Panc1 (cell line): ENCODE data around the gene FBXL4. TPM values are rescaled to one million over a fixed set of nuclear protein-coding genes. Genes with fewer than 3 reads are reported as not detected.

Source experiments
- ATAC-seq: fragments of 200-7000 bp; cut with Tn5 transposase; 2 replicates; pipeline ENCODE4 v1.9.1; 2020; ENCODE audit warnings: mild to moderate bottlenecking, moderate library complexity
- BruUV-seq: library from RNA; stranded (reverse); fragments of 400-500 nt; replicated peaks from 2 replicates; lab custom pipeline; 2021; lab: Mats Ljungman, UMichigan
- CTCF ChIA-PET: fragments of 300-600 bp; sonication (Branson Sonifier 250); formaldehyde crosslinking; loops from one replicate; lab custom pipeline; 2022; ENCODE audit warnings: antibody characterized with exemption; lab: Charles Lee
- POLR2A ChIA-PET: fragments of 300-600 bp; sonication (Branson Sonifier 250); formaldehyde crosslinking; loops from one replicate; lab custom pipeline; 2022; ENCODE audit warnings: antibody characterized with exemption; lab: Charles Lee
- DNase-seq: peaks from one replicate; pipeline ENCODE4 v3.0.0-alpha.2; 2010; ENCODE audit warnings: low read depth, low spot score
- H3K27ac ChIP-seq: 2 replicates; pipeline ENCODE4 v1.5.1; 2011; ENCODE audit warnings: mild to moderate bottlenecking, low read length, inconsistent platforms
- H3K27me3 ChIP-seq: fragments of 200-500 bp; sonication (Bioruptor generic); 2 replicates; pipeline ENCODE4 v1.6.0; 2014; ENCODE audit warnings: low read length, inconsistent platforms; ENCODE audit not compliant: control insufficient read depth, insufficient read depth
- H3K36me3 ChIP-seq: fragments of 200-500 bp; sonication (Bioruptor generic); 2 replicates; pipeline ENCODE4 v1.5.1; 2014; ENCODE audit warnings: inconsistent platforms, mild to moderate bottlenecking, low read length, moderate library complexity; ENCODE audit not compliant: control insufficient read depth, insufficient read depth
- H3K4me1 ChIP-seq: 2 replicates; pipeline ENCODE4 v1.5.1; 2011; ENCODE audit warnings: inconsistent platforms, mild to moderate bottlenecking, low read length, moderate library complexity; ENCODE audit not compliant: control insufficient read depth, insufficient read depth
- H3K4me3 ChIP-seq, 2 experiments: 2 replicates each; pipeline ENCODE4 v1.5.1; 2011 to 2012; ENCODE audit warnings: low read depth in 2 of 2, low read length in 2 of 2, mild to moderate bottlenecking in 2 of 2, inconsistent platforms in 1 of 2, moderate library complexity in 1 of 2
- H3K9me3 ChIP-seq: fragments of 200-500 bp; sonication (Bioruptor generic); 2 replicates; pipeline ENCODE4 v1.5.1; 2014; ENCODE audit warnings: low read depth, mild to moderate bottlenecking, inconsistent platforms, low read length, moderate library complexity; ENCODE audit not compliant: control insufficient read depth, insufficient read depth
- POLR2AphosphoS5 ChIP-seq: IDR thresholded peaks from 2 replicates; pipeline ENCODE4 v1.6.1; 2012; ENCODE audit warnings: mild to moderate bottlenecking, low read depth, low read length, moderate library complexity
- SIN3A ChIP-seq: IDR thresholded peaks from 2 replicates; pipeline ENCODE4 v1.6.1; 2012; ENCODE audit warnings: low read depth, mild to moderate bottlenecking, low read length, moderate library complexity, borderline replicate concordance; ENCODE audit not compliant: insufficient read depth
- TCF7L2 ChIP-seq: IDR thresholded peaks from 2 replicates; pipeline ENCODE4 v1.6.1; 2011; ENCODE audit warnings: mild to moderate bottlenecking, low read depth, low read length, inconsistent platforms
- in situ Hi-C: cut with HindIII; loops from 2 replicates; pipeline ENCODE4 v1.10.0; 2016; ENCODE audit warnings: low sequenced_read_pairs, low pct_unique_long_range_greater_than_20kb
- intact Hi-C: fragments of 100-400 bp; cut with micrococcal nuclease; formaldehyde crosslinking; loops from one replicate; pipeline ENCODE4 v1.10.0; 2022; ENCODE audit not compliant: unreplicated experiment
- total RNA-seq: library from RNA; stranded (reverse); gene quantifications from one replicate; pipeline ENCODE4 v1.2.1, GENCODE V29; 2021; ENCODE audit not compliant: unreplicated experiment
- TF ChIP-seq, protein P1 (sequence below): fragments of 450-650 bp; IDR thresholded peaks from 2 replicates; pipeline ENCODE4 v1.5.1; 2017; ENCODE audit warnings: mild to moderate bottlenecking
- TF ChIP-seq, protein P2 (sequence below), 2 experiments: IDR thresholded peaks; 2 replicates each; pipeline ENCODE4 v1.6.1; 2011 to 2012; ENCODE audit warnings: low read depth in 2 of 2, control low read depth in 1 of 2, low read length in 1 of 2, mild to moderate bottlenecking in 1 of 2, moderate library complexity in 1 of 2; ENCODE audit not compliant: insufficient read depth in 1 of 2

Gene FBXL4
- total RNA-seq, 1 experiment from 2014 or later = 11.5 TPM

- no peaks in the 10 kb centered on the region for H3K9me3 ChIP-seq
- TF ChIP-seq, protein P1, sequence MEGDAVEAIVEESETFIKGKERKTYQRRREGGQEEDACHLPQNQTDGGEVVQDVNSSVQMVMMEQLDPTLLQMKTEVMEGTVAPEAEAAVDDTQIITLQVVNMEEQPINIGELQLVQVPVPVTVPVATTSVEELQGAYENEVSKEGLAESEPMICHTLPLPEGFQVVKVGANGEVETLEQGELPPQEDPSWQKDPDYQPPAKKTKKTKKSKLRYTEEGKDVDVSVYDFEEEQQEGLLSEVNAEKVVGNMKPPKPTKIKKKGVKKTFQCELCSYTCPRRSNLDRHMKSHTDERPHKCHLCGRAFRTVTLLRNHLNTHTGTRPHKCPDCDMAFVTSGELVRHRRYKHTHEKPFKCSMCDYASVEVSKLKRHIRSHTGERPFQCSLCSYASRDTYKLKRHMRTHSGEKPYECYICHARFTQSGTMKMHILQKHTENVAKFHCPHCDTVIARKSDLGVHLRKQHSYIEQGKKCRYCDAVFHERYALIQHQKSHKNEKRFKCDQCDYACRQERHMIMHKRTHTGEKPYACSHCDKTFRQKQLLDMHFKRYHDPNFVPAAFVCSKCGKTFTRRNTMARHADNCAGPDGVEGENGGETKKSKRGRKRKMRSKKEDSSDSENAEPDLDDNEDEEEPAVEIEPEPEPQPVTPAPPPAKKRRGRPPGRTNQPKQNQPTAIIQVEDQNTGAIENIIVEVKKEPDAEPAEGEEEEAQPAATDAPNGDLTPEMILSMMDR = no peak
- no peak for TF ChIP-seq SIN3A
- no peak for TF ChIP-seq POLR2AphosphoS5
- TF ChIP-seq, protein P2, sequence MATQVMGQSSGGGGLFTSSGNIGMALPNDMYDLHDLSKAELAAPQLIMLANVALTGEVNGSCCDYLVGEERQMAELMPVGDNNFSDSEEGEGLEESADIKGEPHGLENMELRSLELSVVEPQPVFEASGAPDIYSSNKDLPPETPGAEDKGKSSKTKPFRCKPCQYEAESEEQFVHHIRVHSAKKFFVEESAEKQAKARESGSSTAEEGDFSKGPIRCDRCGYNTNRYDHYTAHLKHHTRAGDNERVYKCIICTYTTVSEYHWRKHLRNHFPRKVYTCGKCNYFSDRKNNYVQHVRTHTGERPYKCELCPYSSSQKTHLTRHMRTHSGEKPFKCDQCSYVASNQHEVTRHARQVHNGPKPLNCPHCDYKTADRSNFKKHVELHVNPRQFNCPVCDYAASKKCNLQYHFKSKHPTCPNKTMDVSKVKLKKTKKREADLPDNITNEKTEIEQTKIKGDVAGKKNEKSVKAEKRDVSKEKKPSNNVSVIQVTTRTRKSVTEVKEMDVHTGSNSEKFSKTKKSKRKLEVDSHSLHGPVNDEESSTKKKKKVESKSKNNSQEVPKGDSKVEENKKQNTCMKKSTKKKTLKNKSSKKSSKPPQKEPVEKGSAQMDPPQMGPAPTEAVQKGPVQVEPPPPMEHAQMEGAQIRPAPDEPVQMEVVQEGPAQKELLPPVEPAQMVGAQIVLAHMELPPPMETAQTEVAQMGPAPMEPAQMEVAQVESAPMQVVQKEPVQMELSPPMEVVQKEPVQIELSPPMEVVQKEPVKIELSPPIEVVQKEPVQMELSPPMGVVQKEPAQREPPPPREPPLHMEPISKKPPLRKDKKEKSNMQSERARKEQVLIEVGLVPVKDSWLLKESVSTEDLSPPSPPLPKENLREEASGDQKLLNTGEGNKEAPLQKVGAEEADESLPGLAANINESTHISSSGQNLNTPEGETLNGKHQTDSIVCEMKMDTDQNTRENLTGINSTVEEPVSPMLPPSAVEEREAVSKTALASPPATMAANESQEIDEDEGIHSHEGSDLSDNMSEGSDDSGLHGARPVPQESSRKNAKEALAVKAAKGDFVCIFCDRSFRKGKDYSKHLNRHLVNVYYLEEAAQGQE (IDR thresholded peaks at IDR 0.05; ENCODE audit: insufficient read depth in 1 of 2, low read depth in 2 of 2, low read length in 1 of 2) = no peak
- no peak for TF ChIP-seq TCF7L2
- peaks cover 13% of the 10 kb centered on the region for H3K27me3 ChIP-seq
- no peak overlapping the region for H3K27ac ChIP-seq
- intact Hi-C loops (loop anchor here (5.0 to 10.0 kb wide), 3 partner anchors 269 to 1144 kb away; no protein-coding TSS in a partner anchor), in situ Hi-C loops (no loop called here)
- CTCF ChIA-PET = no interaction called here
- no peaks in the 10 kb centered on the region for H3K36me3 ChIP-seq
- DNase-seq (no peak), ATAC-seq (no peak)
- H3K4me1 ChIP-seq = peaks cover 8% of the 10 kb centered on the region
- BruUV-seq = no TSS peak
- no peak overlapping the region for H3K4me3 ChIP-seq
- POLR2A ChIA-PET = no interaction called here
Measured at GRCh38 chr6:98848539-98849242, 99.1 kb downstream of the FBXL4 start.

GRCh38 chr6:98847779-98848538, 99.8 kb downstream of the FBXL4 start:
- DNase-seq (no peak), ATAC-seq (no peak; the same call in 1 of the 2 replicates)
- H3K36me3 ChIP-seq = no peaks in the 10 kb centered on the region
- in situ Hi-C loops (no loop called here), intact Hi-C loops (loop anchor here (2.0 to 10.0 kb wide), 4 partner anchors 269 to 1351 kb away; no protein-coding TSS in a partner anchor)
- ChIA-PET CTCF (no interaction called here), POLR2A (no interaction called here)
- H3K9me3 ChIP-seq = no peaks in the 10 kb centered on the region
- H3K27ac ChIP-seq = no peak overlapping the region
- peaks cover 13% of the 10 kb centered on the region for H3K27me3 ChIP-seq
- BruUV-seq = no TSS peak
- TF ChIP-seq POLR2AphosphoS5 = no peak
- no peak for TF ChIP-seq TCF7L2
- TF ChIP-seq SIN3A = no peak
- TF ChIP-seq, protein P2 (IDR thresholded peaks at IDR 0.05; ENCODE audit: insufficient read depth in 1 of 2, low read depth in 2 of 2, low read length in 1 of 2) = no peak
- H3K4me1 ChIP-seq = peaks cover 8% of the 10 kb centered on the region
- H3K4me3 ChIP-seq = no peak overlapping the region
